H1 (cell line): ENCODE results near the gene DCLK1. TPM values are rescaled to one million over a fixed set of nuclear protein-coding genes. Genes with fewer than 3 reads are reported as not detected.

Experiments
- CTCF ChIA-PET: fragments of 300-600 bp; sonication (Branson Sonifier 250); formaldehyde crosslinking; loops from one replicate; lab custom pipeline; 2021; ENCODE audit not compliant: partially characterized antibody; lab: Charles Lee
- POLR2A ChIA-PET: fragments of 300-600 bp; sonication (Branson Sonifier 250); formaldehyde crosslinking; loops from one replicate; lab custom pipeline; 2021; ENCODE audit warnings: inconsistent platforms; ENCODE audit not compliant: partially characterized antibody; lab: Charles Lee
- DNase-seq, 2 experiments: peaks; one replicate each; pipeline versions ENCODE4 v3.0.0 to v3.0.0-alpha.2; 2010 to 2022; ENCODE audit warnings: low spot score in 2 of 2, low read depth in 1 of 2, mixed read lengths in 1 of 2
- FAIRE-seq: peaks from 2 replicates; lab custom pipeline; 2011; peaks lifted over from hg19 to GRCh38; lab: Jason Lieb, UNC
- H2AFZ ChIP-seq: 2 replicates; pipeline ENCODE4 v1.8.1; 2012; ENCODE audit warnings: low read length, inconsistent platforms
- H2AK5ac ChIP-seq: 2 replicates; pipeline ENCODE4 v1.6.1; 2013; ENCODE audit warnings: low read depth, low read length
- H2BK120ac ChIP-seq: replicated peaks from 2 replicates; pipeline ENCODE3; 2013; ENCODE audit warnings: low read depth, low read length, inconsistent platforms
- H2BK12ac ChIP-seq: 2 replicates; pipeline ENCODE4 v1.6.1; 2013; ENCODE audit warnings: low read depth, low read length
- H2BK15ac ChIP-seq: 2 replicates; pipeline ENCODE4 v1.6.1; 2013; ENCODE audit warnings: low read length
- H2BK20ac ChIP-seq: 2 replicates; pipeline ENCODE4 v1.6.1; 2013; ENCODE audit warnings: low read length
- H2BK5ac ChIP-seq: 2 replicates; pipeline ENCODE4 v1.6.1; 2013; ENCODE audit warnings: low read depth, low read length
- H3K14ac ChIP-seq: 2 replicates; pipeline ENCODE4 v1.6.1; 2013; ENCODE audit warnings: inconsistent platforms; ENCODE audit not compliant: insufficient read length
- H3K18ac ChIP-seq: 2 replicates; pipeline ENCODE4 v1.6.1; 2013; ENCODE audit warnings: low read length; ENCODE audit errors: extremely low read depth
- H3K23ac ChIP-seq: 2 replicates; pipeline ENCODE4 v1.6.1; 2013; ENCODE audit warnings: inconsistent platforms; ENCODE audit not compliant: insufficient read length
- H3K23me2 ChIP-seq: 2 replicates; pipeline ENCODE4 v1.6.1; 2013; ENCODE audit warnings: low read depth, low read length
- H3K27ac ChIP-seq: 2 replicates; pipeline ENCODE4 v1.6.1; 2011; ENCODE audit warnings: low read depth, low read length, inconsistent platforms
- H3K27me3 ChIP-seq, 4 experiments: replicated peaks in 1 of 4; 1 replicate in 1 of 4; 2 replicates in 3 of 4; pipeline versions ENCODE4 v1.6.1 to v1.8.1; 2011 to 2013; ENCODE audit warnings: low read length in 3 of 4, mild to moderate bottlenecking in 3 of 4, inconsistent platforms in 2 of 4, mixed read lengths in 2 of 4, moderate library complexity in 1 of 4; ENCODE audit not compliant: control insufficient read depth in 3 of 4, insufficient read depth in 3 of 4; ENCODE audit errors: extremely low read depth in 1 of 4
- H3K36me3 ChIP-seq, 4 experiments: 2 replicates each; pipeline versions ENCODE4 v1.6.1 to v1.8.1; 2011 to 2013; ENCODE audit warnings: mild to moderate bottlenecking in 4 of 4, low read length in 3 of 4, moderate library complexity in 2 of 4, control low read depth in 1 of 4, inconsistent platforms in 1 of 4; ENCODE audit not compliant: insufficient read depth in 4 of 4, control insufficient read depth in 2 of 4
- H3K4ac ChIP-seq: replicated peaks from 2 replicates; pipeline ENCODE3; 2013; ENCODE audit warnings: low read length, low read depth, mixed read lengths, inconsistent platforms; ENCODE audit not compliant: insufficient read length
- H3K4me1 ChIP-seq, 4 experiments: replicated peaks in 1 of 4; 1 replicate in 1 of 4; 2 replicates in 3 of 4; pipeline versions ENCODE4 v1.6.1 to v1.8.1; 2011 to 2013; ENCODE audit warnings: low read length in 3 of 4, inconsistent platforms in 2 of 4, mixed read lengths in 1 of 4; ENCODE audit not compliant: insufficient read depth in 4 of 4, control insufficient read depth in 3 of 4
- H3K4me2 ChIP-seq, 2 experiments: 2 replicates each; pipeline versions ENCODE4 v1.6.1 to v1.8.1; 2011 to 2013; ENCODE audit warnings: low read depth in 2 of 2, low read length in 2 of 2, control low read depth in 1 of 2, inconsistent platforms in 1 of 2, mild to moderate bottlenecking in 1 of 2; ENCODE audit not compliant: insufficient read depth in 1 of 2
- H3K4me3 ChIP-seq, 4 experiments: fragments of 200-600, 300-600 bp in 1 of 4; sonication (generic), shearing (Covaris generic), sonication (Bioruptor Twin) in 1 of 4; 2 replicates each; pipeline versions ENCODE4 v1.5.1 to v1.8.1; 2011 to 2016; ENCODE audit warnings: low read length in 4 of 4, low read depth in 3 of 4, control low read depth in 2 of 4, inconsistent platforms in 2 of 4, mild to moderate bottlenecking in 2 of 4, mixed read lengths in 1 of 4, moderate library complexity in 1 of 4; ENCODE audit not compliant: insufficient read depth in 2 of 4; ENCODE audit errors: extremely low read depth in 1 of 4
- H3K56ac ChIP-seq: replicated peaks from 2 replicates; pipeline ENCODE3; 2013; ENCODE audit warnings: low read depth, mild to moderate bottlenecking, mixed read lengths, low read length, inconsistent platforms; ENCODE audit not compliant: insufficient read length
- H3K79me1 ChIP-seq: 2 replicates; pipeline ENCODE4 v1.6.1; 2013; ENCODE audit warnings: low read depth, low read length, control low read depth
- H3K79me2 ChIP-seq, 2 experiments: 2 replicates each; pipeline versions ENCODE4 v1.6.1 to v1.8.1; 2012 to 2013; ENCODE audit warnings: low read length in 2 of 2, mild to moderate bottlenecking in 2 of 2, inconsistent platforms in 1 of 2; ENCODE audit not compliant: insufficient read depth in 2 of 2, control insufficient read depth in 1 of 2
- H3K9ac ChIP-seq, 4 experiments: replicated peaks in 1 of 4; 1 replicate in 1 of 4; 2 replicates in 3 of 4; pipeline versions ENCODE4 v1.6.1 to v1.8.1; 2011 to 2013; ENCODE audit warnings: low read depth in 3 of 4, low read length in 3 of 4, control low read depth in 2 of 4, mild to moderate bottlenecking in 2 of 4, moderate library complexity in 2 of 4, inconsistent platforms in 1 of 4; ENCODE audit errors: extremely low read depth in 1 of 4
- H3K9me3 ChIP-seq, 2 experiments: 2 replicates each; pipeline versions ENCODE4 v1.6.1 to v1.8.1; 2012 to 2013; ENCODE audit warnings: mild to moderate bottlenecking in 2 of 2, moderate library complexity in 2 of 2, control low read depth in 1 of 2, inconsistent platforms in 1 of 2, low read depth in 1 of 2, low read length in 1 of 2, mixed read lengths in 1 of 2; ENCODE audit not compliant: insufficient read depth in 2 of 2
- H4K20me1 ChIP-seq, 2 experiments: replicated peaks in 1 of 2; 2 replicates each; pipeline versions ENCODE3 to v1.8.1; 2011 to 2013; ENCODE audit warnings: inconsistent platforms in 2 of 2, low read length in 2 of 2, mild to moderate bottlenecking in 1 of 2; ENCODE audit not compliant: insufficient read depth in 2 of 2, control insufficient read depth in 1 of 2
- H4K5ac ChIP-seq: 2 replicates; pipeline ENCODE4 v1.6.1; 2013; ENCODE audit warnings: low read length, low read depth, mixed read lengths, inconsistent platforms; ENCODE audit not compliant: insufficient read length
- H4K8ac ChIP-seq: 2 replicates; pipeline ENCODE4 v1.8.0; 2013; ENCODE audit warnings: mild to moderate bottlenecking, moderate library complexity, low read length, inconsistent platforms; ENCODE audit not compliant: insufficient read depth; ENCODE audit errors: extremely low read depth
- H4K91ac ChIP-seq: replicated peaks from 2 replicates; pipeline ENCODE3; 2013; ENCODE audit warnings: low read length, mixed read lengths, inconsistent platforms; ENCODE audit not compliant: insufficient read length
- CTCF ChIP-seq, 3 experiments: IDR thresholded peaks; 1 replicate in 2 of 3; 2 replicates in 1 of 3; pipeline versions ENCODE4 v1.5.1 to v1.6.1; 2011; ENCODE audit warnings: low read length in 3 of 3, mild to moderate bottlenecking in 3 of 3, inconsistent platforms in 2 of 3, low read depth in 1 of 3, moderate library complexity in 1 of 3; ENCODE audit not compliant: insufficient read depth in 1 of 3; ENCODE audit errors: control extremely low read depth in 1 of 3
- E2F6 ChIP-seq: IDR thresholded peaks from 2 replicates; pipeline ENCODE4 v1.6.1; 2012; ENCODE audit warnings: inconsistent platforms
- EGR1 ChIP-seq: IDR thresholded peaks from 2 replicates; pipeline ENCODE4 v1.6.1; 2011; ENCODE audit warnings: low read depth, low read length, borderline replicate concordance
- HDAC2 ChIP-seq, 2 experiments: fragments of 300-600 bp in 1 of 2; sonication (generic) in 1 of 2; IDR thresholded peaks; 2 replicates each; pipeline ENCODE4 v1.6.1; 2011 to 2012; ENCODE audit warnings: low read depth in 2 of 2, low read length in 2 of 2, mild to moderate bottlenecking in 2 of 2, moderate library complexity in 2 of 2, borderline replicate concordance in 1 of 2, inconsistent platforms in 1 of 2
- KDM4A ChIP-seq: IDR thresholded peaks from one replicate; pipeline ENCODE4 v1.7.1; 2012; ENCODE audit warnings: low read depth, mild to moderate bottlenecking, moderate library complexity, low read length, inconsistent platforms; ENCODE audit not compliant: severe bottlenecking
- KDM5A ChIP-seq: fragments of 200-600 bp; IDR thresholded peaks from 2 replicates; pipeline ENCODE4 v1.7.1; 2012; ENCODE audit warnings: mild to moderate bottlenecking, low read length, inconsistent platforms, mixed read lengths
- NANOG ChIP-seq: IDR thresholded peaks from 2 replicates; pipeline ENCODE4 v1.6.1; 2011; ENCODE audit warnings: low read length, low read depth, mild to moderate bottlenecking, inconsistent platforms; ENCODE audit not compliant: insufficient read depth, poor library complexity, severe bottlenecking
- SUZ12 ChIP-seq: fragments of 200-600 bp; sonication (generic); IDR thresholded peaks from 2 replicates; pipeline ENCODE4 v1.6.1; 2012; ENCODE audit warnings: mild to moderate bottlenecking, inconsistent platforms, low read length, moderate library complexity, mixed read lengths
- YY1 ChIP-seq: IDR thresholded peaks from 2 replicates; pipeline ENCODE4 v1.6.1; 2011; ENCODE audit warnings: low read depth, mild to moderate bottlenecking, low read length
- WGBS, 2 experiments: shearing (Covaris generic) in 1 of 2; methylation state at CpG; one replicate each; pipeline versions ENCODE4 v1.1.6 to v1.1.7; 2013 to 2015; ENCODE audit warnings: low lambda C conversion rate in 2 of 2, mixed read lengths in 2 of 2, inconsistent platforms in 1 of 2, low coverage in 1 of 2, missing lambda C conversion rate in 1 of 2; ENCODE audit not compliant: insufficient replicate concordance in 2 of 2, insufficient coverage in 1 of 2, insufficient read length in 1 of 2; ENCODE audit errors: extremely low coverage in 1 of 2, missing lambda C conversion rate in 1 of 2; 5-methylcytosine and 5-hydroxymethylcytosine counted together
- polyA plus RNA-seq, 7 experiments: library from polyadenylated mRNA; depleted of rRNA in 3 of 7; stranded (reverse) in 5 of 7; unstranded in 2 of 7; fragments of >200 nt in 5 of 7; fragments of 200-250 nt in 2 of 7; gene quantifications; 1 replicate in 5 of 7; 2 replicates in 1 of 7; 4 replicates in 1 of 7; pipeline versions ENCODE4 v1.2.1 to v1.2.3, GENCODE V29; 2011 to 2013; ENCODE audit warnings: missing spikeins in 2 of 7, mixed read lengths in 2 of 7
- total RNA-seq: library from RNA; stranded (reverse); fragmentation: NEBNext Ultra II Directional; extraction: Animal tissue kit (Norgen Biotek cat#: 25700); gene quantifications from 2 replicates; pipeline ENCODE4 v1.2.1, GENCODE V29; 2021

DCLK1 gene
- total and polyA plus RNA-seq, 2 of the 8 experiments (the other 6 are each of a cell fraction or from before 2014, with no cell fraction given), result 22.8 to 41.0 TPM

GRCh38 chr13:35764326-35765015 lies 366.7 kb downstream of the DCLK1 start:
- H3K18ac ChIP-seq, result no peak overlapping the region
- ChIA-PET CTCF (interaction anchor here (0.6 kb wide), 1 partner anchor 14 kb away, joined by 3 read pairs; no protein-coding TSS in a partner anchor), POLR2A (no interaction called here)
- no peak overlapping the region for H3K56ac ChIP-seq
- DNase-seq, result no peak
- no peak overlapping the region for H3K4ac ChIP-seq
- no peak overlapping the region for H2BK120ac ChIP-seq
- no peak overlapping the region for H3K4me2 ChIP-seq
- H3K23me2 ChIP-seq, result peaks cover 25% of the 10 kb centered on the region
- no peak overlapping the region for H3K23ac ChIP-seq
- no peak for FAIRE-seq
- H3K4me1 ChIP-seq, result no peaks in the 10 kb centered on the region
- H3K14ac ChIP-seq, result no peak overlapping the region
- peaks cover 0 to 16% of the 10 kb centered on the region in 2 experiments for H4K20me1 ChIP-seq
- no peaks in the 10 kb centered on the region for H3K36me3 ChIP-seq
- H3K27me3 ChIP-seq, result no peaks in the 10 kb centered on the region
- H2BK15ac ChIP-seq, result no peak overlapping the region
- H3K79me1 ChIP-seq, result no peaks in the 10 kb centered on the region
- H4K8ac ChIP-seq, result no peak overlapping the region
- no peak overlapping the region for H4K5ac ChIP-seq
- H4K91ac ChIP-seq, result no peak overlapping the region
- H3K4me3 ChIP-seq, result no peak overlapping the region
- no peak overlapping the region for H2AFZ ChIP-seq
- no peak overlapping the region for H2AK5ac ChIP-seq
- H3K79me2 ChIP-seq, result no peaks in the 10 kb centered on the region
- no peak overlapping the region for H2BK12ac ChIP-seq
- no peak overlapping the region for H3K27ac ChIP-seq
- no peak overlapping the region for H2BK20ac ChIP-seq
- H3K9me3 ChIP-seq, result peaks cover 3 to 17% of the 10 kb centered on the region in 2 experiments; a peak in 1 of 4 replicates
- 77% methylated on average over 4 of the region's 4 CpGs; no CpG with 5 or more reads in 1 of the 2 experiments for WGBS, 2 experiments
- H3K9ac ChIP-seq, result no peak overlapping the region
- no peak overlapping the region for H2BK5ac ChIP-seq
- no peak for TF ChIP-seq NANOG
- no peak for TF ChIP-seq HDAC2 (IDR thresholded peaks at IDR 0.05; ENCODE audit: borderline replicate concordance in 1 of 2, low read depth in 2 of 2, low read length in 2 of 2)
- TF ChIP-seq KDM5A, result no peak
- TF ChIP-seq CTCF (IDR thresholded peaks at IDR 0.05; ENCODE audit: control extremely low read depth in 1 of 3, insufficient read depth in 1 of 3, low read depth in 1 of 3, low read length in 3 of 3), result no peak
- TF ChIP-seq KDM4A, result no peak
- TF ChIP-seq EGR1, result no peak
- no peak for TF ChIP-seq E2F6
- no peak for TF ChIP-seq YY1
- TF ChIP-seq SUZ12, result no peak
